GM12891 (cell line): ENCODE results near the gene MGAT5.

ENCODE experiments used
- POLR2A ChIP-seq: IDR thresholded peaks from 2 replicates; pipeline ENCODE4 v1.6.1; 2011; ENCODE audit warnings: low read depth, low read length, control low read depth
- TAF1 ChIP-seq: IDR thresholded peaks from 2 replicates; pipeline ENCODE4 v1.6.1; 2011; ENCODE audit warnings: low read depth, low read length, control low read depth

GRCh38 chr2:134453476-134453875 lies 199.6 kb downstream of the MGAT5 start:
- no peak for TF ChIP-seq TAF1
- TF ChIP-seq POLR2A: no peak
